Activated naive CD4-positive, alpha-beta T cell treated with anti-CD3 and anti-CD28 coated beads, Interleukin-2, amount 50 U/mL, for 72 hours (primary cell): ENCODE data around the gene TMEM202. TPM values are rescaled to one million over a fixed set of nuclear protein-coding genes. Genes with fewer than 3 reads are reported as not detected.
"Not testable (repeated sequence)": the region's sequence is repeated elsewhere in the genome, so short reads cannot be mapped to it uniquely, and the experiment has no call there.

ENCODE experiments used
- ATAC-seq, 2 donors: fragments of 150-1000 bp; cut with Tn5 transposase; 2 replicates each; pipeline ENCODE4 v1.10.0; 2021; ENCODE audit warnings: mild to moderate bottlenecking in 2 of 2, moderate library complexity in 2 of 2
- DNase-seq, 2 donors: peaks; one replicate each; pipeline ENCODE4 v3.0.0; 2021 to 2022; ENCODE audit warnings: low spot score in 2 of 2
- H3K27ac Mint-ChIP-seq, 2 donors: one replicate each; pipeline ENCODE4 v1.8.0; 2022; ENCODE audit warnings: mild to moderate bottlenecking in 2 of 2, mixed read lengths in 2 of 2
- H3K36me3 Mint-ChIP-seq, 2 donors: one replicate each; pipeline ENCODE4 v1.8.0; 2022; ENCODE audit warnings: mixed read lengths in 2 of 2
- H3K9me3 Mint-ChIP-seq, 2 donors: one replicate each; pipeline ENCODE4 v1.8.0; 2022; ENCODE audit warnings: mixed read lengths in 2 of 2
- total RNA-seq, 2 donors: library from RNA; stranded (reverse); gene quantifications; one replicate each; pipeline ENCODE4 v1.2.3, GENCODE V29; 2022

TMEM202 gene, protein sequence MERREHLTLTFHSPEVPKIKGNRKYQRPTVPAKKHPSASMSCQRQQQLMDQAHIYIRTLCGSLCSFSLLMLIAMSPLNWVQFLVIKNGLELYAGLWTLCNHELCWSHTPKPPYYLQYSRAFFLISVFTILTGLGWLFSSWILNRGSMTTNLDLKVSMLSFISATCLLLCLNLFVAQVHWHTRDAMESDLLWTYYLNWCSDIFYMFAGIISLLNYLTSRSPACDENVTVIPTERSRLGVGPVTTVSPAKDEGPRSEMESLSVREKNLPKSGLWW
- total RNA-seq, result not detected

- H3K9me3 Mint-ChIP-seq, result no peaks in the 10 kb centered on the region
- ATAC-seq, result no peak
Observed at GRCh38 chr15:72397796-72398588, at the start of gene TMEM202. TSS of gene TMEM202 (plus strand) at chr15:72398305. CDS start at chr15:72398327, 22 bp downstream.

GRCh38 chr15:72353266-72353665 is 44.8 kb upstream of the TMEM202 start:
- Mint-ChIP-seq H3K9me3 (no peaks in the 10 kb centered on the region), H3K27ac (no peak overlapping the region), H3K36me3 (peaks cover 0 to 6% of the 10 kb centered on the region in 2 donors)
- ATAC-seq, result no peak
- no peak for DNase-seq

More at GRCh38 chr15:72397796-72398588, at the start of gene TMEM202:
- Mint-ChIP-seq H3K36me3 (no peaks in the 10 kb centered on the region), H3K27ac (no peak within 1 kb of the TSS)
- DNase-seq, result no peak

DNA sequence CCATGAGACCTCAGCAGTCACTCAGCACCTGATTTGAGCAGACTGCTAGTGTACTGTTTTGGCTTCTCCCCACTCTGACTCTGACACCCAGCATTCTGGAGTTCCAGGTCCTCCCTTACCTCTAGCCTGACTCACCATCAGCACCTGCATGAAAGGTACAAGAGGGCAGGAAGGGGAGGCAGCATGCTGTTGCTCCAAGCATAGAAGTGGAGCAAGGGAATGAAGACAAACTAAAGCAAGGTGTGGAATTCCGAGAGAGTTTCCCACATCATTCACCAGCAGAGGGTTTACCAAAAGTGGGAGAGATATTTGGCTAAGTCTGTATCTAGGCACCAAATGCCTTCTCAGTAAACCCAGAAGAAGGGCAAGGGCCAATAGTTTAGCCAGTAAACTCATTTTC is 43.6 kb upstream of the TMEM202 start:
- peak overlapping the region in 1 of 2 donors; percentile 41 for H3K27ac Mint-ChIP-seq
- no peaks in the 10 kb centered on the region for H3K9me3 Mint-ChIP-seq
- DNase-seq (no peak), ATAC-seq (no peak)
- H3K36me3 Mint-ChIP-seq, result no peaks in the 10 kb centered on the region

DNA sequence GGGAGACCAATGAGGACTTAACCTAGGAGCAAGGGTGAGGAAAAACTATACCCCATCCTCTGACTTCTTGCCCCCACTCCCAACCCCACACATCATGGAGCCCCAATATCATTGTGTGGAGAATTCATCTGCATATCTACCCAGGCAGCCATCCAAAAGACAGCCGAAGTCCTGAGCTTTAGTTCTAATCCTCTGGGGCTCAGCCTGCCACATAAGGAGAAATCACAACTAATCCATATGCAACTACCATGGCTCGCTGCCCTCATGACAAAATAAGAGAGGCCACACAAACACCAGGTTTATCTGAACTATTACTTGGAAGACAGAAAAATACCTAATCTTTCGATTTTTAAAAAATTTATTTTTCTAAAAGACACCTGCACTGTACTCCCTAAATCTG is 40.0 kb upstream of the TMEM202 start:
- Mint-ChIP-seq H3K27ac (peak overlapping the region in 1 of 2 donors; percentile 61), H3K36me3 (no peaks in the 10 kb centered on the region), H3K9me3 (no peaks in the 10 kb centered on the region)
- no peak for ATAC-seq
- no peak for DNase-seq

DNA sequence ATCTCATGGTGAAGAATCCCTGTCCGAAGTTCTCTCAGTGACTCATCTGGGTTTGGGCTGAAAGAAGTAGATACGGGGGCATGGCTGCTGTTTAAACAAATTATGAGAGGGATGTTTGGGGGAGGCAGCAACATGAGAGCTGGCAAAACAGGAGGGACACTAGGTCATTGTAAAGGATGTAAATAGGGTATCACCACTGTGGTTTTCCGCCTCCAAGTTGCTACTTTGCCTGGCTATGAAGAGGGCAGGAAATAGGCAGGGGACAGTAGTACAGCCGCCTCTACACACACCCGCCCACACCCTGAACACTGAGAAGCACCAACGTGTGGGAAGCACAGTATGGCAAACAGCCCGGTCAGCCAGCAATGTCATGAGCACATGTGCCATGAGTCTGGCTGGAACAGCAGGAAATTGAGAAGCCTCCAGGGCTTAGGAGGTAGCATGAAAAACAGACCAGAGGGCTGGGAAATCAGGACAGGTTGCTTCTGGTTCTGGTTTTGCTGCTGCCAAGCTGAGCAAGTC is 39.4 kb upstream of the TMEM202 start:
- Mint-ChIP-seq H3K9me3 (no peaks in the 10 kb centered on the region), H3K27ac (peak overlapping the region in 1 of 2 donors; percentile 61), H3K36me3 (no peaks in the 10 kb centered on the region)
- ATAC-seq, result peak; percentile 32 to 36
- no peak for DNase-seq

- DNase-seq (no peak), ATAC-seq (no peak)
- Mint-ChIP-seq H3K9me3 (no peaks in the 10 kb centered on the region), H3K27ac (no peak overlapping the region), H3K36me3 (no peaks in the 10 kb centered on the region)
Observed at GRCh38 chr15:72361176-72361575, 36.9 kb upstream of the TMEM202 start.

- peak overlapping the region; percentile 61 to 73 for H3K27ac Mint-ChIP-seq
- ATAC-seq, result peak; percentile 95 to 97
Observed at GRCh38 chr15:72365844-72366243, 32.3 kb upstream of the TMEM202 start.

DNA sequence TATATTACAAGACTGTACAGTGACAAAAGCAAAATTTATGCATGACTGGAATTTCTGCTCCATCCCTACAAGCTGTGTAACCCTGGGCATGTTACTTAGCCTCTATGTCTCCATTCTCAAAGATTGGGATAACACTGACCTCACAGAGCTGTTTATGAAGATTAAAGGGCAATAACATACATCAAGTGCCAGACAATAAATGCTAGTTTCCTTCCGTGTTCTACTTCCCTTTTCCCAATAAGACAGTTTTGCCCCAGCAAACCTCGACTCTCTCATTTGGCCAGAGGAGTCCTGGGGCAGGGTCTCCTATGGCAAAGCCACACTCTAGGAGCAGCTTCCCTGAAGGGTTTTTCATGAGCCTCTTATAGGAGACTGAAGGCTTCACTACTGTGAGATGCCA is 29.8 kb upstream of the TMEM202 start:
- DNase-seq, result no peak
- no peak for ATAC-seq
- Mint-ChIP-seq H3K36me3 (peaks cover 13 to 16% of the 10 kb centered on the region in 2 donors), H3K9me3 (peaks cover 0 to 7% of the 10 kb centered on the region in 2 donors), H3K27ac (no peak overlapping the region)

More at GRCh38 chr15:72365844-72366243, 32.3 kb upstream of the TMEM202 start:
- peaks cover 13 to 16% of the 10 kb centered on the region in 2 donors for H3K36me3 Mint-ChIP-seq
- DNase-seq, result peak in 1 of 2 donors; percentile 27
- H3K9me3 Mint-ChIP-seq, result peaks cover 0 to 7% of the 10 kb centered on the region in 2 donors

DNA sequence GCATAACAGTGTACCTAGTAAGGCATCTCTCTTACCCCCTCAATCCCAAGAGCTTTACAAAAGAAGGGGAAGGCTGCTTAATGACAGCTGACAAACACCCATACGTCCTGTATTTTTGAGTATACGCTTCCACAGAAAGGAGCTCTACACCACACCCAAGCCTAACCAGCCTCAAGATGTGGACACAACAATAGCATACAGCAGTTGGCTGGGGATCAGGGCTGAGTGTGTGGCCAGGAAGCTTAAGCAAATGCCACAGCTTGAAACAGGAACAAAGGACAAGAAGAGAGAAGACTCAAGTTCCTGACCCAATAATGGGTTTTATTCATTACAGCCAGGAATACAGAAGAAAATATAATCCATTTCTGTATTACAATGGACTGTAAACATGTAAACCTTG is 29.2 kb upstream of the TMEM202 start:
- Mint-ChIP-seq H3K36me3 (peaks cover 13 to 16% of the 10 kb centered on the region in 2 donors), H3K9me3 (peaks cover 0 to 7% of the 10 kb centered on the region in 2 donors), H3K27ac (no peak overlapping the region)
- ATAC-seq, result no peak
- no peak for DNase-seq

DNA sequence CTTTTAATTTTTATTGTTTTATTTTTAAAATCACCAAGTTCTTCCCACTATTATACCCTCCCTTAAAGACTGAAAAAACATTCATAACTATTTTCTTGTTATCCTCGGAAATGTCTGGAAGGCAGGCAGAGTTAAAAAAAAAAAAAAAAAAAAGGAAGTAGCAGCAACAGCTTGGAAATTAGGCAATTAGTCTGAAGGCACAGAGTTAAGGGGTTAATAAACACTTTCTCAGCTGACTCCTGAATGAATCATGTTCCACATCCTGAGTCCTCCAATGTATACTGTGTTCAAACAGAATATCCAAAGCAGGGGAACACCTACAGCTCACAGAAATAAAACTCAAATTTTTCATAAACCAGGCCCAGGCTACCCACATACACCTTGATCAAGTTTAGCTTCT is 28.1 kb upstream of the TMEM202 start:
- no peak for DNase-seq
- H3K9me3 Mint-ChIP-seq, result peaks cover 0 to 7% of the 10 kb centered on the region in 2 donors
- no peak for ATAC-seq
- H3K36me3 Mint-ChIP-seq, result peaks cover 13 to 16% of the 10 kb centered on the region in 2 donors
- no peak overlapping the region for H3K27ac Mint-ChIP-seq

DNA sequence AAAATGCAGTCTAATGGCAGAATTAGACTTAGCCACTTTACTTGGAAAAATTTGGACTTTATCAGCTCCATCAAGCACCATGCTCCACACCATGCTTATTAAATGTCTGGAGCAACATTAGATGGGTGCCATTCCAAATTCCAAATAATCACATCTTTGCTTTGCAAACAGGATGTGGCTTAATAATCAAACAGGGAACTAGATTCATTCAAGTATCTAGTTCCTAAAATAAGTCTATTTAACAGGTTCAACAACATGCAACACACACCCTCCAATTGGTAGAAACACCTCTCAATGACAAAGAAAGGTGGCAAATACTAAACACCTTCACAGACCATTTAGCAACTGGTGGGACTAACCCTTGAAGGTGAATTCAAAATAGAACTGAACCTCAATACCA is 25.7 kb upstream of the TMEM202 start:
- no peak overlapping the region for H3K27ac Mint-ChIP-seq
- no peak for DNase-seq
- ATAC-seq, result no peak
- H3K9me3 Mint-ChIP-seq, result peaks cover 0 to 4% of the 10 kb centered on the region in 2 donors
- peaks cover 16 to 17% of the 10 kb centered on the region in 2 donors for H3K36me3 Mint-ChIP-seq

GRCh38 chr15:72375501-72375845 is 22.6 kb upstream of the TMEM202 start:
- no peak for DNase-seq
- Mint-ChIP-seq H3K27ac (peak overlapping the region; percentile 96 to 98), H3K36me3 (peaks cover 10 to 11% of the 10 kb centered on the region in 2 donors), H3K9me3 (no peaks in the 10 kb centered on the region)
- peak; percentile 53 to 62 for ATAC-seq

DNA sequence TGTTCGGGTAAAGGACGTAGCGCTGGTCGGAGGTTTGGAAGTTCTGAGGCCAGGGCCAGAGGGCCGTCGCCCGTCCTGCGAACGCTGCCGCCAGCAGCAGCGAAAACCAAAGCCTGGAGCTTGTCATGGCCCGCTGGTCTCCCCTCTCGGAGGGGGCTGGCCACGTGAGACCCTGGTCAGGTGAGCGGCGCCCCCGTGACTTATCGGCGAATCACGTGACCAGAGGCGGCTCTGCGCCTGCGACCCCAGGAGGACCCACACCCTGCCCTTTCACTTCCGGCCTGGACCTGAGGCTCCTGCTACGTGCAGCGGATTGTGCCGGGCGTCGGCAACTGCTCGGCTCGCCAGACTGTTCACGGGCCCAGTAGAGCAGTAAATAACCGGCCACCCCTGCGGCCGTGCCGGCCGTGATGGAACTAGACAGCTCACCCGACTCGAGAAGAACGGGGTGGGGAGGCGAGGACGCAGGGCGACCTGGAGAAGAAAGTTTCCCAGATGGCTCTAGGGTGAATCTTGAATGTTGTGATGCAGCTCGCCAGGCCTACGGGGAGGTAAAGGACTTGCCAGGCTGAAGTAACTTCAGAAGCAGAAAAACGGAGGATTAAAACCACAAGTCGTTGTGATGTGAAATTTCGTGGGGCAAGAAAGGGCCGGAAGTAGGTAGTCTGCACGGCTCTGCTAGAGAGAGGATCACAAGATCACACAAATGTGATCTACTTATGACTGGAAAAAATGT is 22.1 kb upstream of the TMEM202 start, which contains the start of gene HEXA:
Gene HEXA (minus strand): TSS at position 169 of the 736 bp plus-strand sequence. CDS start 42 bp downstream, at position 127.
- Mint-ChIP-seq H3K9me3 (no peaks in the 10 kb centered on the region), H3K36me3 (peaks cover 10 to 11% of the 10 kb centered on the region in 2 donors), H3K27ac (peak within 1 kb of the TSS; percentile 96 to 98)
- ATAC-seq (peak; percentile 92 to 93), DNase-seq (peak; percentile 97 to 99)

- Mint-ChIP-seq H3K27ac (peak overlapping the region in 1 of 2 donors; percentile 1), H3K9me3 (no peaks in the 10 kb centered on the region), H3K36me3 (peaks cover 10 to 11% of the 10 kb centered on the region in 2 donors)
- no peak for ATAC-seq
- no peak for DNase-seq
Observed at GRCh38 chr15:72377331-72377730, 20.8 kb upstream of the TMEM202 start.

GRCh38 chr15:72379106-72379505 is 19.0 kb upstream of the TMEM202 start:
- Mint-ChIP-seq H3K27ac (peak overlapping the region in 1 of 2 donors; percentile 67), H3K36me3 (peaks cover 10 to 11% of the 10 kb centered on the region in 2 donors)
- not testable (repeated sequence) for H3K9me3 Mint-ChIP-seq, DNase-seq, ATAC-seq

- DNase-seq (no peak), ATAC-seq (no peak)
- Mint-ChIP-seq H3K36me3 (peaks cover 10 to 11% of the 10 kb centered on the region in 2 donors), H3K27ac (no peak overlapping the region), H3K9me3 (no peaks in the 10 kb centered on the region)
Observed at GRCh38 chr15:72379856-72380430, 18.2 kb upstream of the TMEM202 start.
